ENCODE results near the gene HSD17B14.
"Not testable (repeated sequence)": the region's sequence is repeated elsewhere in the genome, so short reads cannot be mapped to it uniquely, and the experiment has no call there.

The HSD17B14 gene

DNA sequence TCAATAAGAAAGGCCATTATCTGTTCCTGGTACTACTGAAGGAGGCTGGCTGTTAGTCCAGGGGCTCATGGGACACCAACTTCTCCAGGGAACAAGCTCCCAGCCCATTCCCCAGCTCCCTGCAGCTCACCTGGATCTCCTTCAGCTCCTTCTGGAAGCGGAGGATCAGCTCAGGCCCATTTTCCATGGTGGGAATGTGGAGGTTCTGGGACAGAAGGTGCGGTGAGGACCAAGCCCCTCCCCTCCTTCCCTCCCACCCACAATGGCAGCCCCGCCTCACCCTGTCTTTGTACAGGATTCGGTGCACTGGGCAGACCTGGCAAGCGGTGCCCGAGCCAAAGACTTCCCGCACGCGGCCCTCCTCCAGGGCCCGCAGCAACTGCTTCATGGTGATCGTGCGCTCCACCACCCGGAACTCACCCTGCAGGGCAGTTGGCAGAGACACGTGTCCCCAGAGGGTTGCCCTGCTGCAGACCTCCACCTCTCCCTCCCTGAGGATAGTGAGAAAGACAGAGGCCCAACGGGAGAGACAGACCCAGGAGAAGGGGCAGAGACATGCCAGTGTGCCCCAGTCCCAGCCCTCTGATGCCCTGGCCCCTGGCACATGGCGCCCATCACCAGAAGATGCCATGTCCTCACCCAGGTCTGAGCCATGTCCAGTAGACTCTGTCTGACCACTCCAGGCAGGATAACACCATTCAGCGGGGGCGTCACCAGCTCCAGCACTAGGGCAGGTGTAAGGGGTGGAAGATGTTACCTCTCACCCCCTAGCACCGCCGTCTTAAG lies 39.8 kb downstream of the HSD17B14 start:
- no peak for DNase-seq (ENCODE audit: low read depth)

DNA sequence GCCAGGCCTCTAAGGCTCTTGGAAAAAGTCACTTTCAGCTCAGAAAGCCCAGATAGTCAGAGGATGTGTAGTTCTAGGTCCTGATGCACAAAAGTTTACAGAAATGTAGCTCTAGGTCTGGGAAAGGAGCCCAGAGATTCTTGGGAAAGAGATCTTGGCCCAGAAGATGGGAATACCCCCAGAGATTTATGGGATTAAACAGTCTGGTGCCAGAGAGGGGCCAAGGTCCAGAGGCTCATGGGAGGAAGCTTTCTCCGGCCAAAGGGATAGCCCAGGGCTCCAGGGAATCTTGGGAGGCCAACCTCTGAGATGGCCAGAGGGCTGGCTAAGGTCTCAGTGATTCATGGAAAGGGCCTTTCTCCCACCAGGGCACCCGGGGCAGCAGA lies 40.6 kb downstream of the HSD17B14 start:
- no peak for DNase-seq (ENCODE audit: low read depth)

DNA sequence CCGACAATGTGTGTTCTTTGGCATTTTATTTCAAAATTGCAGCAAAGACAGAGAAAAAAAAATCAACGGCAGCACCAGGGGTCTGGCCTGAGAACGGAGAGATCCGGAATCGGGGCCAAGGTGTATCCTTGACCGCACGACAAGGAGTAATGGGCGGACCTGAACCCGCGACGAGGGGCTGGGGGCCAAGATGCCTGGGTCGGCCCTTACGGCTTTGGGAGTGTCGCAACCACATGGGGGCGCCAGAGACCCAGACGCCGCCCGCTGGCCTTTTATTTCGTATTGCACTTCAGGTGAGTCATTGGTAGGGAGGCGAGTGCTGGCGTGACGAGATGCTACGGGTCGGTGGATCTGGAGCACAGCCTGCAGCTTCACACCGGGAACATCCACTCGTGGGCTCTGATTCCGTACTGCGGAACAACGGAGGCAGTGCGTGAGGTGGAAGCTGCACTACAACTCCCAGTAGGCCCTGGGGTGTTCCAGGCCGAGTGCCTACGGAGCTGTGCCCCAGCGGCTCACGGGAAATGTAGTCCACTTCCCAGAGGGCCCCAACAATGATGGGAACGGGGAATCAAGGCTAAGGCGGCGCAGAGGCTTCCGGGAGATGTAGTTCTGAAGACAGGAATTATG lies 41.1 kb downstream of the HSD17B14 start:
- DNase-seq (ENCODE audit: low read depth): peak; percentile 84

DNA sequence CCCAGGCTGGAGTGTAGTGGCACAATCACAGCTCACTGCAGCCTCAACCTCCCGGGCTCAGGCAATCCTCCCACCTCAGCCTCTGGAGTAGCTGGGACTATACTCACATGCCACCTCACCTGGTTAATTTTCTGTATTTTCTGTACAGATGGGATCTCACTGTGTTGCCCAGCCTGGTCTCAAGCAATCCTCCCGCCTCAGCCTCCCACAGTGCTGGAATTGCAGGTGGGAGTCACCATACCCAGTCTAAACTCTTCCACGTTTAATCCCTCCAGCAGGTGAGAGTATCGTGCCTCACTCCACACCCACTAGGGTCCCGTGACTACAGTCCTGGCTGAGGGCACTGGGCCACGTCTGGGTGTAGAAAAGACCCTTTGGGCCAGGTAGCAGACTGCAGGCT lies 42.0 kb downstream of the HSD17B14 start:
- DNase-seq (ENCODE audit: low read depth): no peak

DNA sequence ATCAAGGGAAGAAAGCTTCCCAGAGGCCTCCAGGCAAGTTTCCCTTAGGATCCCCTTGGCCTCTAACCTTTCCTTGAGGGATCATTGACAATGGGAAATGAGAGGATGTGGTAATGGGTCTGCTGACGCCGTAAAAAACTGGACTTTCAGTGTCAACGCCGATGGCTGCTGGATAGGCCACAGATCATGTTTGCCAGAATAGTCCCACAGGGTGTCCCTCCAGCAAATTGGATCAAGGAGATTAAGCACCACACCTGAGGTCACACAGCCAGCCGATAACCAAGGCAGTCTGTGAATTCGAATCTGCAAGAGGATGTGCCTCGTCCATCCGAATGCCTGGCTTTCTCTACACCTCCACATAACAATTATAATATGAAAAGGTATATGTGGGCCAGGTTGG lies 43.0 kb downstream of the HSD17B14 start:
- no peak for DNase-seq (ENCODE audit: low read depth)

DNA sequence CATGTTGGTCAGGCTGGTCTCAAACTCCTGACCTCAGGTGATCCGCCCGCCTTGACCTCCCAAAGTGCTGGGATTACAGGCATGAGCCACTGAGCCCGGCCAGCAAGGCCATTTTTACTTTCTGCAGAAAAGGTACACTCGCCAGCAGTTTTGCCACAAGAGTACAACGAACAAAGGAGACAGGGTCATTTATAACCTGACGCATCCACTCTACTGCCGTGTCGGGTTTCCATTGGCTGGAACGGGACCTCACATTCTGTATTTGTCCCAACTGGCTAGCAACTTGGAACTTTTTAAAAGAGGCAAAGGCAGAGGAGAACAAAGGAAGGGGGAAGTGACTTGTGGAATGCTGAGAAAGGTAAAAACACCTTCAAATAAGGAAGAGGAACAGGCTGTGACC lies 49.0 kb downstream of the HSD17B14 start:
- not testable (repeated sequence) for DNase-seq (ENCODE audit: low read depth)

DNA sequence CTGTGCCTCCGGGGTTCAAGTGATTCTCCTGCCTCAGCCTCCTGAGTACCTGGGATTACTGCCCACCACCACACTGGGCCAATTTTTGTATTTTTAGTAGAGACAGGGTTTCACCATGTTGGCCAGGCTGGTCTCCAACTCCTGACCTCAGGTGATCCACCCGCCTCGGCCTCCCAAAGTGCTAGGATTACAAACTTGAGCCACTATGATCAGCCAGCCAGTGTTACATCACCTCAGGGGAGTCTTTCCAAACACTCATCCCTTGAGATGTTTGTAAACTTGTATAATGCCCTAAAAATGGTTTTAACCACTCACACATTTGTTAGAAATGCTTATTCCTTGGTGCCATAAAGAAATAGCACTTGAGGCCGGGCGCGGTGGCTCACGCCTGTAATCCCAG lies 49.9 kb downstream of the HSD17B14 start:
- DNase-seq (ENCODE audit: low read depth): not testable (repeated sequence)

DNA sequence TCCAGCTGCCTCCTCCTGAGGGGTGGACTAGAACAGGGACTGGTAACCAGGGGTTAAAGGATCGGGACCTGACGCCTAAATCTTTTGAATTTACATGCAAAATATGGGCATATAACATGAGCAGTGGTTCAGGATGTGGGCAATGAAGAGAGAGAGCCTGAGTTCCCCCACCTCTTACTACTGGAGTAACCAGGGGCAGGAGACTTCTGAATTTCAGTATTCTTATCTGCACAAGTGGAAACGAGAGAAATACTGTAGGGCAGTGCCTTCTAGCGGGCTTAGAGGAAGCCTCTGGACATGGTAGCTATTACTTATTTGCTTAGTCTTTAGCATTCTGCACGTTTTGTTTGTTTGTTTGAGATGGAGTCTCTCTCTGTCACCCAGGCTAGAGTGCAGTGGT lies 51.8 kb downstream of the HSD17B14 start:
- DNase-seq (ENCODE audit: low read depth): peak; percentile 33

DNA sequence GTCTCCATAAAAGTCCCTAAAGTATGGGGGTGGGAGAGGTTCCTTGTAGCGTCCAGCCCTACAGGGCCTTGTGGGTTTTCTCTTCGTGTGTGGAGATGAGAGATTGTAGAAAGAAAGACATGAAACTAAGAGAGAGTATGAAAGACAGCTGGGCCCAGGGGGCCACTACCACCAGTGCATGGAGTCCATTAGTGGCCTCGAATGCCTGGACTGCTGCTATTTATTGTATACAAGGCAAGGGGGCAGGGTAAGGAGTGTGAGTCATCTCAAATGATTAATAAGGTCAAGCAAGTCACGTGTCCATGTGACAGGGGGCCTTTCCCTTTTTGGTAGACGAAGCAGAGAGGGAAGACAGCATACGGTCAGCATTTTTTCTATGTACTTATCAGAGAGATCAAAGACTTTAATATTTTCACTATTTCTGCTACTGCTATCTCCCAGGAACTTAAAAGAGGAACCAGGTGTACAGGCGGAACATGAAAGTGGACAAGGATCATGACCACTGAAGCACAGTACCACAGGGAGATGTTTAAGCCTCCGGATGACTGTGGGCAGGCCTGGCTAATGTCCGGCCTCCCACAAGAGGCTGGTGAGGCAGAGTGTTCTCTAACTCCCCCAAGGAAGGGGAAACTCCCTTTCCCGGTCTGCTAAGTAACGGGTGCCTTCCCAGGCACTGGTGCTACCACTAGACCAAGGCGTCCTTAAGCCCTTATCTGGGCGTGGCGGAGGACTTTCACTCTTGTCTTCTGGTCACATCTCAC lies 55.5 kb downstream of the HSD17B14 start:
- DNase-seq (ENCODE audit: low read depth): peak; percentile 98

DNA sequence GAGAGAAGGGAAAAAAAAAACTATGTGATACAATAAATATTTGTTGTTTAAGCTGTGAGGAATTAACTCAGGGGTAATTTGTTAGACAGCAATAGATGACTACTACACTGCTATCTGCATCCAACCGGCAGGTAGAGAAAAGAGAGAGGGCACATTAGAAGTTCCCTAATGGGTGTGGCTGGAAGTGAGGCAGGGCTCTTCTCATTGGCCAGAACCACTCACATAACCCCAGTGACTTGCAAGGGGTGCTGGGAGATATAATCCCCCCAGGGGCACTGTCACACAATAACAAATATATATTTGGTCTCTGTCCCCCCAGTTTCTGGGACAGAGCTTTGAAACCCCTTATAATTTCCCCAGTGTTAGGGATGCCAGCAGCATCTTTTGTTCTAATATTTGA lies 56.7 kb downstream of the HSD17B14 start:
- DNase-seq (ENCODE audit: low read depth): no peak

DNA sequence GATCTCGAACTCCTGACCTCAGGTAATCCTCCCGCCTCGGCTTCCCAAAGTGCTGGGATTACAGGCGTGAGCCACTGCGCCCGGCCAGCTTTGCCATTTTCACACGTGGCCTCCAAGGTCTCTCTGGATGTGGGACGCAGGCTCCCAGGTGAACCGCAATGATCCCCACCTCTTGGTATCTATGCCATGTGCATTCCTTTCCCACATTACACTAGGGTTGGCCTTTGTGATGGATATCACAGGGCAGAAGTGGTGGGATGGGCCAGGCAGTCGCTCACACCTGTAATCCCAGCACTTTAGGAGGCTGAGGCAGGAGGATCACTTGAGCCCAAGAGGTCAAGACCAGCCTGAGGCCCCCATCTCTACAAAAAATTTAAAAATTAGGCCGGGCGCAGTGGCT lies 58.6 kb downstream of the HSD17B14 start:
- no peak for DNase-seq (ENCODE audit: low read depth)

DNA sequence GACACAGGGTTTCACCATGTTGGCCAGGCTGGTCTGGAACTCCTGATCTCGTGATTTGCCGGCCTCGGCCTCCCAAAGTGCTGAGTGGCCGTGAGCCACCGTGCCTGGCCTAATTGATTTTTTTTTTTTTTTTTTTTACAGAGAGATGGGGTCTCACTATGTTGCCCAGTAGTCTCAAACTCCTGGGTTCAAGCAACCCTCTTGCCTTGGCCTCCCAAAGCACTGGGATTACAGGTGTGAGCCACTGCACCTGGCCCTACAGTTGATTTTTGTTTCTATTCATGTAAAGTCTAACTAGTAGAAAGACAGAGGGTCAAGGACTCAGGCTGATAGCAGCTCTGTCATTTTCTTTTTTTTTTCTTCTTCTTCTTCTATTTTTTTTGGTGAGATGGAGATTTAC lies 59.2 kb downstream of the HSD17B14 start:
- no peak for DNase-seq (ENCODE audit: low read depth)

DNA sequence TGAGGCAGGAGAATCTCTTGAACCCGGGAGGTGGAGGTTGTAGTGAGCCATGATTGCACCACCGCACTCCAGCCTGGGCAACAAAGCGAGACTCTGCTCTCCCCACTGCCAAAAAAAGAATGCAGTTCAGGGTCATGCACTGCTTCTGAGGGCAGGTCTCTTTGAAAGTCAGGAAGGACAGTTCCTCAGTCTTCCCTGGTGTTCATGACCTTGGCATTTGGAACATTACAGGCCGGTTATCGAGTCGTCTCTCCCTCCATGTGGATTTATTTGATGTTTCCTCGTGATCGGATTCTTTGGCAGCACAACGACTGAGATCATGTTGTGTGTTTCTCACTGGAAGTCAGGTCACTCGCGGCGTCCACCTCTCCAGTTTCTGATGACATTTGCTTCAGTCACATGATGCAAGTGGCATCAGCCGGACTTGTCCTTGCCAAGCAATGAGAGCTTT lies 63.8 kb downstream of the HSD17B14 start:
- no peak for DNase-seq (ENCODE audit: low read depth)

DNA sequence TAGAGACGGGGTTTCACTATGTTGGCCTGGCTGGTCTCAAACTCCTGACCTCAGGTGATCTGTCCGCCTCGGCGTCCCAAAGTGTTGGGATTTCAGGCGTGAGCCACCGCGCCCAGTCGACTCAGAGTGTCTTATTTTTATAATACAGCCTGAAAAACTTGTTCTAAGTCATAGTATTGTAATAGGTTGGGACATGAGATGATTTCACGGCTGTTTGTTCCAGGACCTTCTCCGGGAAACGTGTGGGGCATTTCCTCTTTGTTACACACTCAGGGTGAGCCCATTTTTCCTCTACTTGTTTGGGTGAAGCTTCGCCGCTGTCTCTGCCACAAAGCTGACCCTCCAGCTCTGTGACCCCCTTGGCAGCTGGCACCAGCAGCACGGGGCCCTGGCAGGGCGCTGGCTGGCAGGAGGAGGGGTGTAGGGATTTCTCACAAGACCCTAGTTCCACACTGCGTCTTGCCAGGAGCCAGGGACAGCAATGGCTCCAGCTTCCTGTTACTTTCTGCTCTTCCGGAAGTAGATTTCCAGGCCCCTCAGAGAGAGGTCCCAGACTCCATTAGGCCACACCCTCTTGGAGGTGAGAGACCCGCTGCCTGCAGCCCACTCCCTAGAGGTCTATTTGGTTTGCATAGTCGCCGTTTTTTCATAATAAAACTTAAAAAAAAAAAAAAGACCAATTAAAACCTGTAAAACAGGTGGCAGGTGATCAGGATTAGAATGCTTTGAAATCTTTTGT lies 65.4 kb downstream of the HSD17B14 start:
- no peak for DNase-seq (ENCODE audit: low read depth)

DNA sequence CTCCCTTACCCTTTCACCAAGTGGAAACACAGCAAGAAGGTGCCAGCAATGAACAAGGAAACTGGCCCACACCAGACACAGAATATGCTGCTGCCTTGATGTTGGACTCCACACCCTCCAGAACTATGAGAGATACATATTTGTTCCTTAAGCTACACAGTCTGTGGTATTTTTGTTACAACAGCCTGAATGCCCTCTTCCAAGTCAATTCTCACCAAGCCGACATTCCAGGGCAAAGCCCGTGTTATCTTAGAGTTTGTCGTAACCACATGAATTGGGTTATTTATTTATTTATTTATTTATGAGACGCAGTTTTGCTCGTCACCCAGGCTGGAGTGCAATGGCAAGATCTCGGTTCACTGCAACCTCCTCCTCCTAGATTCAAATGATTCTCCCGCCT lies 66.0 kb downstream of the HSD17B14 start:
- DNase-seq (ENCODE audit: low read depth): no peak

DNA sequence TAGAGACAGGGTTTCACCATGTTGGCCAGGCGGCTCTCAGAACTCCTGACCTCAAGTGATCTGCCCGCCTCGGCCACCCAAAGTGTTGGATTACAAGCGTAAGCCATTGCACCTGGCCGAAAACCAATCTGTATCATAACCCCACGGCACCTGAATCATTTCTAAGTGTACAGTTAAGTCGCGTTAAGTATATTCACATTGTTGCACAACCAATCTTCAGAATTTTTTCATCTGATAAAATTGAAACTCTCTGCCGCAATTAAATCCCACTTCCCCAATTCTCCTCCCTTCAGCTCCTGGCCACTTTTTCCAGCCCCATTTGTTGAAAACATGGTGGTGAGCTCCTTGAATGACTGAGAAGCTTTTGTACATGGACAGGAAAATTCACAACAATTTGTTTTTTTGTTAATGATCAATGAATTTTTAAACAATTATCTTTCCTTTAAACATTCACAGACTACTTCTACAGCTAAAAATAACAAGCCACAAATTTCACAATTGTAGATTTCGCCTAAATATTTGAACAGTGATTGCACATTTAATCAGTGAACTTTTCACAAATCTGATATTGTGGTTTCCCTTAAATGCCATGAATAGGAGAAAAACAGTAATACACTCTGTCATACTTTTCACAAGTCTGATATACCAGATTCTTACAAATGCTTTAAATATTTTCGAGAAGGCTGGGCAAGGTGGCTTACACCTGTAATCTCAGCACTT lies 67.1 kb downstream of the HSD17B14 start:
- DNase-seq (ENCODE audit: low read depth): no peak

DNA sequence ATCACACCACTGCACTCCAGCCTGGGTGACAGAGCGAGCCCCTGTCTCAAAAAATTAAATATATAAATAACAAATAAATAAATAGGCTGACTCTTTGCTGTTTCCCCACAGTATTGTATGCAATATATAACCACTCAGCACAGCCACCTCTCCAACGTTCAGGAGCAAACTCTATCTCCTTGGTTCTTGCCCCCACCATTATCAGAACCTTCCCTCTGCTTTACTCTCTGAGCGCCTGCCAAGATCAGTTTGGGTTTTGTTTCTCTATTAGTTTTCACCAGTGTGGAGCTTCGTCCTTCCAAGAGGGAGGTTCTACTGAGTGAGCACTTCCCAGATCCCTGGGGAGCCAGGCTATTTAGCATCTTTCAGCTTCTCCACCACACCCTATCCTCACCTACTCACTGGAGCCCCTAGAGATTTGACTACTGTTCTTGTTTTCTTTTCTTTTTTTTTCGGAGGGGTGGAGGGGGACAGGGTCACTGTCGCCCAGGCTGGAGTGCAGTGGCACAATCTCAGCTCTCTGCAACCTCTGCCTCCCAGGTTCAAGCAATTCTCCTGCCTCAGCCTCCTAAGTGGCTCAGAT lies 68.0 kb downstream of the HSD17B14 start:
- DNase-seq (ENCODE audit: low read depth): not testable (repeated sequence)

DNA sequence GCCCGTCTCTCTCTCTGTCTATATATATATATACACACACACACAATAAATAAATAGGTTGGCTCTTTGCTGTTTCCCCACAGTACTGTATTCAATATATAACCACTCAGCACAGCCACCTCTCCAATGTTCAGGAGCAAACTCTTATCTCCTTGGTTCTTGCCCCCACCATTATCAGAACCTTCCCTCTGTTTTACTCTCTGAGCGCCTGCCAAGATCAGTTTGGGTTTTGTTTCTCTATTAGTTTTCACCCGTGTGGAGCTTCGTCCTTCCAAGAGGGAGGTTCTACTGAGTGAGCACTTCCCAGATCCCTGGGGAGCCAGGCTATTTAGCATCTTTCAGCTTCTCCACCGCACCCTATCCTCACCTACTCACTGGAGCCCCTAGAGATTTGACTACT lies 70.5 kb downstream of the HSD17B14 start:
- DNase-seq (ENCODE audit: low read depth): not testable (repeated sequence)
